HL-60 (cell line): ENCODE results near the gene CAPN9.

ENCODE experiments used
- DNase-seq, 2 experiments: peaks; one replicate each; pipeline ENCODE4 v3.0.0-alpha.2; 2010 to 2020; ENCODE audit warnings: low read depth in 1 of 2, low spot score in 1 of 2
- H3K27ac ChIP-seq: fragments of 250-450 bp; sonication (Bioruptor Pico); replicated peaks from 2 replicates; pipeline ENCODE4 v1.5.1; 2020; ENCODE audit warnings: mild to moderate bottlenecking, moderate library complexity
- H3K27me3 ChIP-seq: fragments of 250-450 bp; sonication (Bioruptor Pico); 2 replicates; pipeline ENCODE4 v1.5.1; 2021; ENCODE audit warnings: mild to moderate bottlenecking, moderate library complexity; ENCODE audit not compliant: insufficient read depth, poor library complexity, severe bottlenecking
- H3K4me3 ChIP-seq: replicated peaks from 2 replicates; pipeline ENCODE4 v1.5.1; 2011; ENCODE audit warnings: mild to moderate bottlenecking, control low read depth, low read length; ENCODE audit not compliant: insufficient read depth
- CTCF ChIP-seq: IDR thresholded peaks from one replicate; pipeline ENCODE4 v1.5.1; 2011; ENCODE audit warnings: low read length, control low read depth, inconsistent platforms; ENCODE audit not compliant: insufficient read depth
- GABPA ChIP-seq: IDR thresholded peaks from 2 replicates; pipeline ENCODE4 v1.6.1; 2012; ENCODE audit warnings: low read depth
- POLR2AphosphoS5 ChIP-seq: IDR thresholded peaks from 2 replicates; pipeline ENCODE4 v1.6.1; 2012; ENCODE audit warnings: low read depth
- REST ChIP-seq: IDR thresholded peaks from 2 replicates; pipeline ENCODE4 v1.6.1; 2012; ENCODE audit warnings: low read depth; ENCODE audit not compliant: insufficient replicate concordance
- SPI1 ChIP-seq: IDR thresholded peaks from 2 replicates; pipeline ENCODE4 v1.6.1; 2012; ENCODE audit warnings: low read depth, mild to moderate bottlenecking, borderline replicate concordance

CAPN9 gene

GRCh38 chr1:230806552-230806951 lies 59.4 kb downstream of the CAPN9 start:
- Histone ChIP-seq H3K4me3 (no peak overlapping the region), H3K27me3 (no peaks in the 10 kb centered on the region), H3K27ac (no peak overlapping the region)
- TF ChIP-seq SPI1 = no peak
- no peak for TF ChIP-seq POLR2AphosphoS5
- TF ChIP-seq REST = no peak
- no peak for TF ChIP-seq CTCF
- TF ChIP-seq GABPA = no peak
- DNase-seq = no peak

- TF ChIP-seq POLR2AphosphoS5 = no peak
- no peak for TF ChIP-seq REST
- TF ChIP-seq CTCF = no peak
- no peak for TF ChIP-seq GABPA
- no peak for TF ChIP-seq SPI1
- no peaks in the 10 kb centered on the region for H3K27me3 ChIP-seq
- no peak overlapping the region for H3K4me3 ChIP-seq
- DNase-seq = no peak
- H3K27ac ChIP-seq = no peak overlapping the region
These were observed 59.8 kb downstream of the CAPN9 start for GRCh38 chr1:230807029-230807428.

- no peak overlapping the region for H3K4me3 ChIP-seq
- no peaks in the 10 kb centered on the region for H3K27me3 ChIP-seq
- TF ChIP-seq CTCF = no peak
- TF ChIP-seq GABPA = no peak
- TF ChIP-seq POLR2AphosphoS5 = no peak
- TF ChIP-seq SPI1 = no peak
- TF ChIP-seq REST = no peak
- DNase-seq = no peak
- H3K27ac ChIP-seq = no peak overlapping the region
These were observed 60.5 kb downstream of the CAPN9 start for GRCh38 chr1:230807561-230808280.
